GM23338 (cell line): ENCODE data around the gene DCLRE1C. TPM values are rescaled to one million over a fixed set of nuclear protein-coding genes. Genes with fewer than 3 reads are reported as not detected.
"Not testable (repeated sequence)": the region's sequence is repeated elsewhere in the genome, so short reads cannot be mapped to it uniquely, and the experiment has no call there.

ENCODE experiments used
- ATAC-seq: fragments of 200-7000 bp; cut with Tn5 transposase; 3 replicates; pipeline ENCODE4 v1.9.1; 2020
- DNase-seq: peaks from one replicate; pipeline ENCODE4 v3.0.0-alpha.2; 2015; ENCODE audit warnings: low spot score
- H2AFZ ChIP-seq: fragments of 200-600 bp; sonication (generic); 2 replicates; pipeline ENCODE4 v1.8.0; 2016; ENCODE audit warnings: antibody characterized with exemption, mild to moderate bottlenecking, moderate library complexity
- H3F3A ChIP-seq: fragments of 200-600 bp; sonication (generic); replicated peaks from 2 replicates; pipeline ENCODE4 v1.8.0; 2017; ENCODE audit warnings: antibody characterized with exemption, mixed run types, low read depth
- H3K27ac ChIP-seq: fragments of 200-600 bp; sonication (generic); 2 replicates; pipeline ENCODE4 v1.6.1; 2016; ENCODE audit warnings: low read depth
- H3K27me3 ChIP-seq: fragments of 200-600 bp; sonication (generic); 2 replicates; pipeline ENCODE4 v1.8.0; 2016; ENCODE audit warnings: mild to moderate bottlenecking, mixed run types, moderate library complexity; ENCODE audit not compliant: insufficient read depth
- H3K36me3 ChIP-seq: fragments of 200-600 bp; sonication (generic); 2 replicates; pipeline ENCODE4 v1.8.0; 2016; ENCODE audit warnings: mild to moderate bottlenecking; ENCODE audit not compliant: insufficient read depth
- H3K4me1 ChIP-seq: fragments of 200-600 bp; sonication (generic); 2 replicates; pipeline ENCODE4 v1.8.0; 2016; ENCODE audit warnings: mild to moderate bottlenecking, moderate library complexity; ENCODE audit not compliant: insufficient read depth
- H3K4me2 ChIP-seq: fragments of 200-600 bp; sonication (generic); 2 replicates; pipeline ENCODE4 v1.7.1; 2017; ENCODE audit warnings: mixed run types
- H3K4me3 ChIP-seq: fragments of 200-600 bp; sonication (generic); 2 replicates; pipeline ENCODE4 v1.6.1; 2016; ENCODE audit warnings: mixed run types
- H3K79me2 ChIP-seq: fragments of 200-600 bp; sonication (generic); replicated peaks from 2 replicates; pipeline ENCODE4 v1.8.0; 2017; ENCODE audit warnings: mild to moderate bottlenecking; ENCODE audit not compliant: insufficient read depth
- H3K9me2 ChIP-seq: fragments of 200-600 bp; sonication (generic); 2 replicates; pipeline ENCODE4 v1.8.0; 2017; ENCODE audit not compliant: insufficient read depth
- H4K20me1 ChIP-seq: fragments of 200-600 bp; sonication (generic); replicated peaks from 2 replicates; pipeline ENCODE4 v1.8.0; 2017; ENCODE audit warnings: mild to moderate bottlenecking; ENCODE audit not compliant: insufficient read depth
- H3K27ac Mint-ChIP-seq: 2 replicates; pipeline ENCODE4 v1.8.0; 2020; ENCODE audit warnings: inconsistent platforms, mild to moderate bottlenecking, moderate library complexity, mixed read lengths
- H3K27me3 Mint-ChIP-seq: 3 replicates; pipeline ENCODE4 v1.8.0; 2022; ENCODE audit warnings: low read depth, mild to moderate bottlenecking, moderate library complexity, mixed read lengths, inconsistent platforms; ENCODE audit not compliant: insufficient read depth, poor library complexity
- H3K36me3 Mint-ChIP-seq: 3 replicates; pipeline ENCODE4 v1.8.0; 2021; ENCODE audit warnings: low read depth, mild to moderate bottlenecking, inconsistent platforms, moderate library complexity, mixed read lengths
- H3K4me1 Mint-ChIP-seq: 3 replicates; pipeline ENCODE4 v1.8.0; 2020; ENCODE audit warnings: mild to moderate bottlenecking, inconsistent platforms, mixed read lengths
- H3K4me3 Mint-ChIP-seq: 3 replicates; pipeline ENCODE4 v1.8.0; 2021; ENCODE audit warnings: moderate library complexity, mild to moderate bottlenecking, inconsistent platforms, mixed read lengths
- H3K9me3 Mint-ChIP-seq: 3 replicates; pipeline ENCODE4 v1.8.0; 2020; ENCODE audit warnings: moderate library complexity, mild to moderate bottlenecking, inconsistent platforms, mixed read lengths
- ETS1 ChIP-seq: IDR thresholded peaks from 2 replicates; pipeline ENCODE4 v1.6.1; 2016; ENCODE audit warnings: antibody characterized with exemption
- EZH2phosphoT487 ChIP-seq: fragments of 200-600 bp; sonication (generic); IDR thresholded peaks from one replicate; pipeline ENCODE4 v1.8.1; 2018; ENCODE audit warnings: antibody characterized with exemption; ENCODE audit not compliant: unreplicated experiment
- REST ChIP-seq: IDR thresholded peaks from one replicate; pipeline ENCODE4 v1.6.1; 2018; ENCODE audit warnings: antibody characterized with exemption; ENCODE audit not compliant: unreplicated experiment
- polyA plus RNA-seq: library from polyadenylated mRNA; unstranded; fragments of >200 nt; fragmentation: Nextera tagmentation; extraction: Ambion mirVana; gene quantifications from 2 replicates; pipeline ENCODE4 v1.2.1, GENCODE V29; 2016
- total RNA-seq: library from RNA; depleted of rRNA; stranded (reverse); fragments of >200 nt; shearing (Covaris generic); gene quantifications from 2 replicates; pipeline ENCODE4 v1.2.3, GENCODE V29; 2014

DCLRE1C gene
- total and polyA plus RNA-seq, 2 experiments from 2014 or later: 3.9 to 30.2 TPM

GRCh38 chr10:14873090-14873760 lies 80.7 kb downstream of the DCLRE1C start (continued):
- TF ChIP-seq REST (no peak), EZH2phosphoT487 (no peak), ETS1 (no peak)

GRCh38 chr10:14864871-14865270 lies 89.0 kb downstream of the DCLRE1C start:
- not testable (repeated sequence) for ATAC-seq, H3K4me1 Mint-ChIP-seq, DNase-seq, H3K4me2 ChIP-seq, H3K4me3 ChIP-seq, H3F3A ChIP-seq, H3K4me1 ChIP-seq, H3K79me2 ChIP-seq, H3K4me3 Mint-ChIP-seq, H2AFZ ChIP-seq, H3K27me3 ChIP-seq, H3K27ac ChIP-seq, H3K9me2 ChIP-seq, H4K20me1 ChIP-seq, H3K9me3 Mint-ChIP-seq, H3K27me3 Mint-ChIP-seq, H3K27ac Mint-ChIP-seq
- peaks cover 14% of the 10 kb centered on the region for H3K36me3 ChIP-seq
- peaks cover 54% of the 10 kb centered on the region for H3K36me3 Mint-ChIP-seq

DNA sequence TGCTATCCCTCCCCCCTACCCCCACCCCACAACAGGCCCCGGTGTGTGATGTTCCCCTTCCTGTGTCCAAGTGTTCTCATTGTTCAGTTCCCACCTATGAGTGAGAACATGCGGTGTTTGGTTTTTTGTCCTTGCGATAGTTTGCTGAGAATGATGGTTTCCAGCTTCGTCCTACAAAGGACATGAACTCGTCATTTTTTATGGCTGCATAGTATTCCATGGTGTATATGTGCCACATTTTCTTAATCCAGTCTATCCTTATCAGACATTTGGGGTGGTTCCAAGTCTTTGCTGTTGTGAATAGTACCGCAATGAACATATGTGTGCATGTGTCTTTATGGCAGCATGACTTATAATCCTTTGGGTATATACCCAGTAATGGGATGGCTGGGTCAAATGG lies 89.4 kb downstream of the DCLRE1C start:
- H3K4me1 ChIP-seq, H2AFZ ChIP-seq, DNase-seq, ATAC-seq, H3K27ac Mint-ChIP-seq, H4K20me1 ChIP-seq, H3K9me3 Mint-ChIP-seq, H3K4me2 ChIP-seq, H3F3A ChIP-seq, H3K27ac ChIP-seq, H3K9me2 ChIP-seq, H3K27me3 ChIP-seq, H3K27me3 Mint-ChIP-seq, H3K4me1 Mint-ChIP-seq, H3K4me3 Mint-ChIP-seq, H3K79me2 ChIP-seq, H3K4me3 ChIP-seq: not testable (repeated sequence)
- H3K36me3 ChIP-seq: peaks cover 13% of the 10 kb centered on the region
- H3K36me3 Mint-ChIP-seq: peaks cover 51% of the 10 kb centered on the region
